NCI-H460 (cell line): ENCODE data around the gene SPINDOC. TPM values are rescaled to one million over a fixed set of nuclear protein-coding genes. Genes with fewer than 3 reads are reported as not detected.
"Not testable (repeated sequence)": the region's sequence is repeated elsewhere in the genome, so short reads cannot be mapped to it uniquely, and the experiment has no call there.

Experiments used
- DNase-seq: peaks from one replicate; pipeline ENCODE4 v3.0.0-alpha.2; 2016; ENCODE audit warnings: low read depth; ENCODE audit errors: extremely low read depth
- total RNA-seq: library from RNA; depleted of rRNA; stranded (reverse); fragments of >200 nt; shearing (Covaris generic); gene quantifications from 2 replicates; pipeline ENCODE4 v1.2.3, GENCODE V29; 2014

SPINDOC gene
- total RNA-seq, 1 experiment from 2014 or later = 15.7 TPM

GRCh38 chr11:63785823-63786222 lies 27.4 kb upstream of the SPINDOC start:
- no peak for DNase-seq

- no peak for DNase-seq
Observed at GRCh38 chr11:63791495-63792167, 21.6 kb upstream of the SPINDOC start.

GRCh38 chr11:63793161-63793560 lies 20.1 kb upstream of the SPINDOC start:
- no peak for DNase-seq

- no peak for DNase-seq
Observed at GRCh38 chr11:63795066-63795465, 18.2 kb upstream of the SPINDOC start.

- no peak for DNase-seq
Observed at GRCh38 chr11:63800921-63801320, 12.3 kb upstream of the SPINDOC start.

GRCh38 chr11:63802637-63803414 lies 10.4 kb upstream of the SPINDOC start:
- DNase-seq = no peak

GRCh38 chr11:63804259-63804658 lies 9.0 kb upstream of the SPINDOC start:
- DNase-seq = no peak

- no peak for DNase-seq
Observed at GRCh38 chr11:63805844-63806415, 7.3 kb upstream of the SPINDOC start.

GRCh38 chr11:63810383-63810782 lies 2.9 kb upstream of the SPINDOC start:
- not testable (repeated sequence) for DNase-seq

GRCh38 chr11:63811522-63811921 lies 1.7 kb upstream of the SPINDOC start:
- no peak for DNase-seq

- DNase-seq = no peak
Observed at GRCh38 chr11:63813563-63814382, 517 bp downstream of the SPINDOC start.

- DNase-seq = no peak
Observed at GRCh38 chr11:63814383-63814736, 1.1 kb downstream of the SPINDOC start.

GRCh38 chr11:63816166-63816565 lies 2.9 kb downstream of the SPINDOC start:
- no peak for DNase-seq

- no peak for DNase-seq
Observed at GRCh38 chr11:63816732-63817131, 3.5 kb downstream of the SPINDOC start.

GRCh38 chr11:63817758-63818498 lies 4.7 kb downstream of the SPINDOC start:
- no peak for DNase-seq

- no peak for DNase-seq
Observed at GRCh38 chr11:63818609-63819008, 5.4 kb downstream of the SPINDOC start.

GRCh38 chr11:63821411-63821810 lies 8.2 kb downstream of the SPINDOC start:
- no peak for DNase-seq

- DNase-seq = no peak
Observed at GRCh38 chr11:63826471-63827190, 13.4 kb downstream of the SPINDOC start.

GRCh38 chr11:63829823-63830489 lies 16.7 kb downstream of the SPINDOC start:
- no peak for DNase-seq
